Measurements from ENCODE around the gene DAZ2.
"Not testable (repeated sequence)": the region's sequence is repeated elsewhere in the genome, so short reads cannot be mapped to it uniquely, and the experiment has no call there.

- TF ChIP-seq CTCF (conservative IDR thresholded peaks at IDR 0.05; ENCODE audit: low read depth, low read length); EZH2 (IDR thresholded peaks at IDR 0.05; ENCODE audit: borderline replicate concordance, low read depth, low read length, poor library complexity, severe bottlenecking): not testable (repeated sequence)
Observed at GRCh38 chrY:23198908-23199307, 20.4 kb upstream of the DAZ2 start, which contains the start of gene DAZ1.
